ENCODE results near the gene FBXL19. TPM values are rescaled to one million over a fixed set of nuclear protein-coding genes. Genes with fewer than 3 reads are reported as not detected.

FBXL19 gene
- polyA plus RNA-seq, 1 donor from 2014 or later, result 99.6 TPM

- no peak overlapping the region for H3K9ac ChIP-seq (ENCODE audit: low read length)
- H3K27ac ChIP-seq (ENCODE audit: low read length), result no peak overlapping the region
- TF ChIP-seq EZH2 (IDR thresholded peaks at IDR 0.05; ENCODE audit: borderline replicate concordance, insufficient read depth, low read length, poor library complexity, severe bottlenecking) (no peak), POLR2AphosphoS5 (IDR thresholded peaks at IDR 0.05) (no peak), EP300 (conservative IDR thresholded peaks at IDR 0.05; ENCODE audit: poor library complexity, severe bottlenecking) (no peak), MXI1 (conservative IDR thresholded peaks at IDR 0.05; ENCODE audit: poor library complexity, severe bottlenecking) (no peak), TAF1 (IDR thresholded peaks at IDR 0.05; ENCODE audit: low read depth) (no peak), CTCF (IDR thresholded peaks at IDR 0.05; ENCODE audit: poor library complexity, severe bottlenecking) (no peak), REST (IDR thresholded peaks at IDR 0.05; ENCODE audit: borderline replicate concordance) (no peak), SMC3 (conservative IDR thresholded peaks at IDR 0.05; ENCODE audit: poor library complexity) (no peak), RAD21 (conservative IDR thresholded peaks at IDR 0.05) (no peak)
- no peaks in the 10 kb centered on the region for H3K79me2 ChIP-seq (replicated peaks; ENCODE audit: insufficient read depth, low read length)
- H3K9me2 ChIP-seq (ENCODE audit: insufficient read depth, low read length), result no peaks in the 10 kb centered on the region
- H4K20me1 ChIP-seq (ENCODE audit: insufficient read depth), result no peaks in the 10 kb centered on the region
- no peak overlapping the region for H3K4me3 ChIP-seq (ENCODE audit: low read length)
- peaks cover 4% of the 10 kb centered on the region for H3K27me3 ChIP-seq (ENCODE audit: insufficient read depth, low read depth, low read length)
- H3K9me3 ChIP-seq (ENCODE audit: low read length), result no peaks in the 10 kb centered on the region
- H3F3A ChIP-seq (ENCODE audit: insufficient read depth, low read length, poor library complexity, severe bottlenecking), result no peaks in the 10 kb centered on the region
- H2AFZ ChIP-seq (ENCODE audit: low read depth, low read length), result no peak overlapping the region
- no peaks in the 10 kb centered on the region for H3K36me3 ChIP-seq (ENCODE audit: insufficient read depth, low read length)
- H3K4me2 ChIP-seq (ENCODE audit: low read length), result no peak overlapping the region
These were observed 74.6 kb downstream of the FBXL19 start for GRCh38 chr16:30997725-30998711.

Small RNA genes within 50 kb of the gene (small RNA-seq; reads per million reads assigned to genes)
- gene AC135048.1 (0 reads per million in 3 experiments), gene MIR4519 (0 reads per million in 3 experiments), gene MIR762 (0 reads per million in 3 experiments)

Other genes starting within 250 kb of the FBXL19 start
- gene SRCAP, start 224.4 kb upstream of the FBXL19 start, polyA plus RNA-seq, result 0.76 and 2.4 TPM in 2 replicates
- gene PHKG2, start 175.1 kb upstream of the FBXL19 start, polyA plus RNA-seq, result 41.5 and 55.2 TPM in 2 replicates
- gene CFAP119, start 161.5 kb upstream of the FBXL19 start, polyA plus RNA-seq, result 17.0 and 23.3 TPM in 2 replicates
- gene RNF40, start 161.2 kb upstream of the FBXL19 start, polyA plus RNA-seq, result 85.2 and 94.4 TPM in 2 replicates
- gene ZNF629, start 136.4 kb upstream of the FBXL19 start, polyA plus RNA-seq, result 10.4 and 14.1 TPM in 2 replicates
- gene BCL7C, start 29.5 kb upstream of the FBXL19 start, polyA plus RNA-seq, result 39.2 and 44.9 TPM in 2 replicates
- gene CTF1, start 27.0 kb upstream of the FBXL19 start, polyA plus RNA-seq, result not detected in 2 replicates
- 5.7 and 7.3 TPM in 2 replicates for gene ORAI3, start 25.5 kb downstream of the FBXL19 start, polyA plus RNA-seq
- gene SETD1A, start 34.2 kb downstream of the FBXL19 start, polyA plus RNA-seq, result 1.4 and 3.3 TPM in 2 replicates
- gene HSD3B7, start 61.6 kb downstream of the FBXL19 start, polyA plus RNA-seq, result 1.5 and 3.4 TPM in 2 replicates
- gene STX1B, start 87.1 kb downstream of the FBXL19 start, polyA plus RNA-seq, result 4.5 and 9.2 TPM in 2 replicates
- gene STX4, start 110.0 kb downstream of the FBXL19 start, polyA plus RNA-seq, result 32.2 and 38.3 TPM in 2 replicates
- gene ZNF668, start 150.7 kb downstream of the FBXL19 start, polyA plus RNA-seq, result 17.8 and 21.3 TPM in 2 replicates
- gene ZNF646, start 150.8 kb downstream of the FBXL19 start, polyA plus RNA-seq, result 6.7 and 8.5 TPM in 2 replicates
- 9.3 and 13.6 TPM in 2 replicates for gene PRSS53, start 165.4 kb downstream of the FBXL19 start, polyA plus RNA-seq
- gene VKORC1, start 171.2 kb downstream of the FBXL19 start, polyA plus RNA-seq, result 103 and 105 TPM in 2 replicates
- 21.3 and 26.8 TPM in 2 replicates for gene BCKDK, start 184.8 kb downstream of the FBXL19 start, polyA plus RNA-seq
- 98.0 and 132 TPM in 2 replicates for gene KAT8, start 194.1 kb downstream of the FBXL19 start, polyA plus RNA-seq
- not detected in 2 replicates for gene PRSS8, start 212.2 kb downstream of the FBXL19 start, polyA plus RNA-seq
- gene PRSS36, start 226.5 kb downstream of the FBXL19 start, polyA plus RNA-seq, result 1.5 and 2.0 TPM in 2 replicates

Measured in neural cell (in vitro differentiated cells).